Astrocyte of the spinal cord (primary cell): ENCODE results near the gene RGS1.
A peak's percentile ranks its signal among the peaks of the same experiment; 100 is the strongest.
"Not testable (repeated sequence)": the region's sequence is repeated elsewhere in the genome, so short reads cannot be mapped to it uniquely, and the experiment has no call there.

Experiments
- DNase-seq: peaks from one replicate; pipeline ENCODE4 v3.0.0; 2011; ENCODE audit warnings: low read depth, low spot score
- H3K4me3 ChIP-seq: 2 replicates; pipeline ENCODE4 v1.5.1; 2011; ENCODE audit warnings: low read depth, mild to moderate bottlenecking, low read length, moderate library complexity
- in situ Hi-C: cut with HindIII; loops from 2 replicates; pipeline ENCODE4 v1.10.0; 2017; ENCODE audit warnings: low sequenced_read_pairs
- TF ChIP-seq, protein P1 (sequence below): IDR thresholded peaks from 2 replicates; pipeline ENCODE4 v1.5.1; 2012; ENCODE audit warnings: low read depth, mild to moderate bottlenecking, low read length, inconsistent platforms

Gene RGS1, protein sequence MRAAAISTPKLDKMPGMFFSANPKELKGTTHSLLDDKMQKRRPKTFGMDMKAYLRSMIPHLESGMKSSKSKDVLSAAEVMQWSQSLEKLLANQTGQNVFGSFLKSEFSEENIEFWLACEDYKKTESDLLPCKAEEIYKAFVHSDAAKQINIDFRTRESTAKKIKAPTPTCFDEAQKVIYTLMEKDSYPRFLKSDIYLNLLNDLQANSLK

DNA sequence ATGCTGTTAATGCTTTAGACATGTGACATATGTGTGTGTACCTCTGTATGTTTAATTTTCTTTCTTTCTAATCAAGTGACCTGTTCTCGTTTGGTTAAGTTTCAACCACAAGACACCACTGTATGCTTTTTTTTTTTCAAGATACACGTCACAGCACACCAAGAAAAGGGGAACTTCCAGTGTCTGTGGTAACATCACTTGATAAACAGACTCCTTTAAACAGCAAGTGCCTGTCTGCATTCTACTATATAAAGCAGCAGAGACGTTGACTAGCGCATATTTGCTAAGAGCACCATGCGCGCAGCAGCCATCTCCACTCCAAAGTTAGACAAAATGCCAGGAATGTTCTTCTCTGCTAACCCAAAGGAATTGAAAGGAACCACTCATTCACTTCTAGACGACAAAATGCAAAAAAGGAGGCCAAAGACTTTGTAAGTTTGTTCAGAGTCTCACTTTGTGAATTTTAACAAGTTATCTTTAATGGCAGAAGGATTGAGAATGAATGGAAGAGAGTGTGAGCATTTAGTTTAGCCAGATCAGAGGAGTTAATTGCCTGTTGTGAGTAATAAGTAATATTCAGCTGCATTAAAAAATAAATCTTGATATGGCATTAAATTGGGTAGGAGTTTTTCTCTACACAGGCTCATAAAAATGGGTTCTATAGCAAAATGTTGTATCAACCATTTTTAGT lies at the start of gene RGS1:
Gene RGS1, plus strand, starts transcription at position 275 of the 691 bp plus-strand sequence. Its CDS starts 20 bp downstream, at position 295.
- no peak within 1 kb of the TSS for H3K4me3 ChIP-seq
- in situ Hi-C loops: no loop called here
- no peak for DNase-seq
- TF ChIP-seq, protein P1, sequence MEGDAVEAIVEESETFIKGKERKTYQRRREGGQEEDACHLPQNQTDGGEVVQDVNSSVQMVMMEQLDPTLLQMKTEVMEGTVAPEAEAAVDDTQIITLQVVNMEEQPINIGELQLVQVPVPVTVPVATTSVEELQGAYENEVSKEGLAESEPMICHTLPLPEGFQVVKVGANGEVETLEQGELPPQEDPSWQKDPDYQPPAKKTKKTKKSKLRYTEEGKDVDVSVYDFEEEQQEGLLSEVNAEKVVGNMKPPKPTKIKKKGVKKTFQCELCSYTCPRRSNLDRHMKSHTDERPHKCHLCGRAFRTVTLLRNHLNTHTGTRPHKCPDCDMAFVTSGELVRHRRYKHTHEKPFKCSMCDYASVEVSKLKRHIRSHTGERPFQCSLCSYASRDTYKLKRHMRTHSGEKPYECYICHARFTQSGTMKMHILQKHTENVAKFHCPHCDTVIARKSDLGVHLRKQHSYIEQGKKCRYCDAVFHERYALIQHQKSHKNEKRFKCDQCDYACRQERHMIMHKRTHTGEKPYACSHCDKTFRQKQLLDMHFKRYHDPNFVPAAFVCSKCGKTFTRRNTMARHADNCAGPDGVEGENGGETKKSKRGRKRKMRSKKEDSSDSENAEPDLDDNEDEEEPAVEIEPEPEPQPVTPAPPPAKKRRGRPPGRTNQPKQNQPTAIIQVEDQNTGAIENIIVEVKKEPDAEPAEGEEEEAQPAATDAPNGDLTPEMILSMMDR: no peak

DNA sequence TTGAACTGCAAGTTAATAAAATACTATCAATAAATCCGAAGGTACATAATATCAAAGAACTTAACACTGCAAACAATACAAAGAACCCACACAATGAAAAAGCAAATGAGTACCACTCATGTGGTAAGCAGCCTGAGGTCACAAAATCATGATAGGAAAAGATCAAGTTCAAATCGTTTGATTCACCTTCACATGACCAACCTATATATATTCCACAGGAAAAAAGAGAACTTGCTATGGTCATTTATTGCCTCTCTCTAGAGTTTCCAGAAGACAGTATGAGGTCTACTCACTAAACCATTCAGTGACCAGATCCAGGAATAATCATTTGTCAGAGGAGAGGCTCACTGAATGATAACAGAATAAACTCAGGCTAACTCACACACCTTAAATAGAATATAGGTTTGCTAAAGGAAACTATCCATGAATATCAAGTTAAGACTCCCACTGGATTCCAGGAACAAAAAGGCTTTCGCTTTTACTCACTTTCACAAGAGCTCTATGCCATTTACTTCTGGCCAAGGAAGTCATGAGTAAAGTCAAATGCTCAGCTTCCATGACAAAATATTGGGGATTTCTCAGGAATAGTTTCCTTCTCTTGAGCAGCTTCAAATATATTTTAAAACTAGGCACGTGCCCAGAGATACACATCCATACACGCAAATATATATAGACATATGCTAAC lies 48.3 kb upstream of the RGS1 start:
- in situ Hi-C loops: no loop called here
- TF ChIP-seq, protein P1: no peak
- H3K4me3 ChIP-seq: no peak overlapping the region
- DNase-seq: no peak

DNA sequence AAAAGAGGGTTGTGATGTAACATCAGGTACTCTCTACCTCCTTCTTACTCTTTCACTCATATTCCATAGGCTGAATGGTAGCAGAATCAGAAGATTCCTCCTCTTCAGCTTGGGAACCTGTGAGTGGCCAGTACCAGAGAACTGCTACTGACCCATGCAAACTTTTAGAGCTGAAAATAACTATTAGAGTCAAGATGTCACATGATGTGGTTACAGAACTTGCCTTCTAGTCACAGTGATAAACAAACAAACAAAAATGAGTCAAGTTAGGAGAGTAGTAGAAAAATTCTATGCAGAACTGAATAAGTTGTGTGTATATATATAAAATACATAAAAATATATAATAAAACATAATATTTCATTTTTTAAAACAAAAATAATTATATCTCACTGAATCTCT lies 47.6 kb upstream of the RGS1 start:
- TF ChIP-seq, protein P1: no peak
- DNase-seq: no peak
- in situ Hi-C loops: no loop called here
- no peak overlapping the region for H3K4me3 ChIP-seq

DNA sequence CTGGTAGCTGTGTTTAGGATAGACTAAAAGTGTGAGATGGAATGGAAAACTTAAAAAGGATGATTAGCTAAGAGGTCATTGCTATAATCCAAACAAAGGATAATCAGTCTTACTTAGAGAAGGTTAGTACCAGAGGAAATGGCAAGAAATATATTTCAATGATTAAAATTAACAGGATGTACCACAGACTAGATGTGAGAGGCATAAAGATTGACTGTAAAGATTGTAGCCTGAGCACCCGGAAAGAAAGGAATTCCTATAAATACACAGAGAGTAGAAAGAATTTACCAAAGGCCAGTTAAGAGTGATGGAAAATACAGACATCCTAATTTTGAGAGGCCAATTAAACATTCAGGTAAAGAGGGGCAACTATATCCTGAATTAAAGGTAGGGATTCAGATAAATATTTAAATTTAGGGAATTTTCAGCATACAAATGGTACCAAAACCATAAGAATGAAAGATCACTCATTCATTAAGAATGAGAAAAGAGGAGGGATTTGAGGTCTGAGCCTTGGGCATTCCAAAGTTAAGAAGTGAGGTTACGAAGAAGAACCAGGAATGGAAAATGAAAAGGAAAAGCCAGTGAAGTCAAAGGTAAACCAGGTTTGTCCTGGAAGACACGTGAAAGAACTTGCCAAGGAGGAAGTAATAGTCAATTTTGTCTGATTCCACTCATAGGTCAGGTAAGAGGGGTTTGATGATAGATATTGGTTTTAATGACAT lies 46.4 kb upstream of the RGS1 start:
- in situ Hi-C loops: no loop called here
- TF ChIP-seq, protein P1: no peak
- no peak for DNase-seq
- H3K4me3 ChIP-seq: no peak overlapping the region

DNA sequence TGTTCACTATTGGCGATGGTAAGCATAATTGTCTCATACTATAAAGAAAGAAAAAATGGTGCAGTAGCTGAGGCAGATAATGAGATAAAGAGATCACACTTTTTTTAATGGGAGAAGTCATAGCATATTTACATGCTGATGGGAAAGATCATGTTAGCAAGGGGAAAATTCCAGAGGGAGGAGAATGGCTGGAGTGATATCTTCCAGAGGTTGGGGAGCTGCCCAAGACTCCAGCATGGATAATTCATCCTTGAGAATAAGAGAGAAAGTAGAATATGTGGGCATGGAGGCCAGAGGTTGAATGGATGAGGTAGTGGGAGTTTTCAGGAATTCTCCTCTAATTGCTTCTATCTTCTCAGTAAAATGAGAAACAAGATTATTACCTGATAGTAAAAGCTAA lies 45.8 kb upstream of the RGS1 start:
- TF ChIP-seq, protein P1: no peak

DNA sequence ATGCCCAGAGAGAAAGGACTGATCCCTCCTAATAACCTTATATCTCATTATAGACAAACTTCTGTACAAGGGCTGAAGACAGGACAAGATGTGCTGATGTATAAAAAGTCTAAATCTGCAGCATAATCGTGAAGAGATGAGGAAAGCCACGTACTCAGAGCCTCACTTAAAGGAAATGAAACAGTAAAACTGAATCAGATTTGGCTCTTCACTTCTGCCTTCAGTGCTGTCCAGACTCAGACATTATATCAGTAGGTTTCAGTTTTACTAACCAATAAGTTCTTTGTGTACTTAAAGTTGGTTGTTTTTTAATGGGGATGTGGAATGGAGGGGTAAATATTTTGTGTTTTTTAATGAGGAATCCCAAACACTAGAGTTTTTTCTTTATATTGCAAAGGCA lies 45.3 kb upstream of the RGS1 start:
- in situ Hi-C loops: no loop called here
- peak; percentile 61 for DNase-seq
- no peak overlapping the region for H3K4me3 ChIP-seq
- TF ChIP-seq, protein P1: no peak

More for the DNA sequence above, 45.8 kb upstream of the RGS1 start:
- DNase-seq: no peak
- in situ Hi-C loops: no loop called here
- no peak overlapping the region for H3K4me3 ChIP-seq

DNA sequence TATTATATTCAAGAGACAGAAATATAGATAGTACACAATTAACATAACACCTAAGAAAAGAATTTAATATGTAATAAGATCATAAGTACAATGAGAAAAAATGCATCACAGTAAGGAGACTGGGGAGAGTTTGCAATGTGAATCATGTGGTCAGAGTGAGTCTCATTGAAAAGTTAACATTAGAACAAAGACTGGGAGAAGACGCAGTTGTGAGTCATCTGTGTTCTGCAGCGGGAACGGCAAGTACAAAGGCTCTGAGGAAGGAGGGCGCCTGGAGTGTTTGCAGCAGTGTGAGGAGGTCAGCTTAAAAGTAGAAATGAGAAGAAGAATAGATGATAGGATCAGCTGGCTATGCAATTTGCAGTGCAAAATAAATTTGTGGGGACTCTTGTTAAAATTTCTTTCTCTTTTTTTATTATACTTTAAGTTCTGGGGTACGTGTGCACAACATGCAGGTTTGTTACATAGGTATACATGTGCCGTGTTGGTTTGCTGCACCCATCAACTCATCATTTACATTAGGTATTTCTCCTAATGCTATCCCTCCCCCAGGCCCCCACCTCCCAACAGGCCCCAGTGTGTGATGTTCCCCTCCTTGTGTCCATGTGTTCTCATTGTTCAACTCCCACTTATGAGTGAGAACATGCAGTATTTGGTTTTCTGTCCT lies 44.4 kb upstream of the RGS1 start:
- in situ Hi-C loops, H3K4me3 ChIP-seq: not testable (repeated sequence)
- peak; percentile 98 for DNase-seq
